DOHH2 (cell line): ENCODE results near the gene MED13L.

ENCODE experiments used
- H3F3A ChIP-seq: fragments of 200-600 bp; sonication (generic), shearing (Covaris generic); 2 replicates; pipeline ENCODE4 v1.6.0; 2016; ENCODE audit warnings: antibody characterized with exemption, mild to moderate bottlenecking; ENCODE audit not compliant: control insufficient read depth, insufficient read depth
- H3K27ac ChIP-seq: fragments of 200-600 bp; sonication (generic); 2 replicates; pipeline ENCODE4 v1.5.1; 2014; ENCODE audit warnings: low read depth, mild to moderate bottlenecking, low read length, moderate library complexity
- H3K27me3 ChIP-seq: fragments of 200-600 bp; sonication (generic); 2 replicates; pipeline ENCODE4 v1.6.1; 2014; ENCODE audit warnings: mild to moderate bottlenecking, low read length, mixed read lengths; ENCODE audit not compliant: control insufficient read depth
- H3K36me3 ChIP-seq: fragments of 200-600 bp; sonication (generic); 2 replicates; pipeline ENCODE4 v1.6.1; 2014; ENCODE audit warnings: mild to moderate bottlenecking, low read length, moderate library complexity, mixed read lengths; ENCODE audit not compliant: control insufficient read depth
- H3K4me1 ChIP-seq: fragments of 200-600 bp; sonication (generic); 2 replicates; pipeline ENCODE4 v1.6.1; 2014; ENCODE audit warnings: mild to moderate bottlenecking, low read length, mixed read lengths; ENCODE audit not compliant: control insufficient read depth
- H3K4me2 ChIP-seq: fragments of 200-600 bp; sonication (generic); 2 replicates; pipeline ENCODE4 v1.6.0; 2014; ENCODE audit warnings: mild to moderate bottlenecking, low read length, moderate library complexity
- H3K4me3 ChIP-seq: fragments of 200-600 bp; sonication (generic); 2 replicates; pipeline ENCODE4 v1.5.1; 2014; ENCODE audit warnings: mild to moderate bottlenecking, low read length, mixed read lengths
- H3K79me2 ChIP-seq: fragments of 200-600 bp; sonication (generic); 2 replicates; pipeline ENCODE4 v1.6.1; 2014; ENCODE audit warnings: mild to moderate bottlenecking, low read length, mixed read lengths; ENCODE audit not compliant: control insufficient read depth
- H3K9me2 ChIP-seq: fragments of 200-600 bp; sonication (generic); replicated peaks from 2 replicates; pipeline ENCODE4 v1.6.1; 2014; ENCODE audit warnings: mild to moderate bottlenecking, low read length, mixed read lengths; ENCODE audit not compliant: control insufficient read depth
- H3K9me3 ChIP-seq: fragments of 200-600 bp; sonication (generic); 2 replicates; pipeline ENCODE4 v1.6.1; 2014; ENCODE audit warnings: antibody characterized with exemption, low read length, mixed read lengths; ENCODE audit not compliant: control insufficient read depth, insufficient read depth
- H4K20me1 ChIP-seq: fragments of 200-600 bp; sonication (generic); 2 replicates; pipeline ENCODE4 v1.6.0; 2014; ENCODE audit warnings: low read depth, mild to moderate bottlenecking, antibody characterized with exemption, low read length, moderate library complexity; ENCODE audit not compliant: control insufficient read depth, insufficient read depth
- CTCF ChIP-seq: fragments of 200-600 bp; sonication (generic); IDR thresholded peaks from one replicate; pipeline ENCODE4 v1.5.1; 2014; ENCODE audit warnings: antibody characterized with exemption, mild to moderate bottlenecking, low read depth, low read length; ENCODE audit not compliant: poor library complexity, severe bottlenecking
- EZH2phosphoT487 ChIP-seq: fragments of 200-600 bp; sonication (generic); IDR thresholded peaks from 2 replicates; pipeline ENCODE4 v1.6.1; 2017; ENCODE audit warnings: borderline replicate concordance, mild to moderate bottlenecking, antibody characterized with exemption, low read length, moderate library complexity, mixed read lengths

MED13L gene

GRCh38 chr12:116204169-116204568, 73.3 kb downstream of the MED13L start:
- Histone ChIP-seq H3K27ac (no peak overlapping the region), H3K79me2 (peaks cover 22% of the 10 kb centered on the region), H3K4me2 (no peak overlapping the region), H3K4me3 (no peak overlapping the region), H3K27me3 (no peaks in the 10 kb centered on the region), H3K9me2 (no peaks in the 10 kb centered on the region), H3F3A (no peaks in the 10 kb centered on the region), H4K20me1 (peaks cover 9% of the 10 kb centered on the region; the same call in 1 of the 2 replicates), H3K9me3 (no peaks in the 10 kb centered on the region), H3K36me3 (no peaks in the 10 kb centered on the region), H3K4me1 (no peaks in the 10 kb centered on the region)
- TF ChIP-seq CTCF (no peak), EZH2phosphoT487 (no peak)

GRCh38 chr12:116202940-116203339, 74.6 kb downstream of the MED13L start:
- Histone ChIP-seq H3K36me3 (no peaks in the 10 kb centered on the region), H3F3A (no peaks in the 10 kb centered on the region), H3K4me2 (no peak overlapping the region), H3K9me2 (no peaks in the 10 kb centered on the region), H3K4me3 (no peak overlapping the region), H4K20me1 (peaks cover 8% of the 10 kb centered on the region), H3K4me1 (no peaks in the 10 kb centered on the region), H3K27ac (no peak overlapping the region), H3K79me2 (peaks cover 24% of the 10 kb centered on the region), H3K27me3 (no peaks in the 10 kb centered on the region), H3K9me3 (no peaks in the 10 kb centered on the region)
- TF ChIP-seq EZH2phosphoT487 (no peak), CTCF (no peak)

- H3K9me3 ChIP-seq = no peaks in the 10 kb centered on the region
- H3K79me2 ChIP-seq = peaks cover 20% of the 10 kb centered on the region
- no peaks in the 10 kb centered on the region for H3K4me1 ChIP-seq
- no peak overlapping the region for H3K4me3 ChIP-seq
- no peaks in the 10 kb centered on the region for H3K36me3 ChIP-seq
- TF ChIP-seq CTCF (no peak), EZH2phosphoT487 (no peak)
- H4K20me1 ChIP-seq = peaks cover 8% of the 10 kb centered on the region
- H3K9me2 ChIP-seq = no peaks in the 10 kb centered on the region
- no peaks in the 10 kb centered on the region for H3K27me3 ChIP-seq
- H3K4me2 ChIP-seq = no peak overlapping the region
- H3K27ac ChIP-seq = no peak overlapping the region
- no peaks in the 10 kb centered on the region for H3F3A ChIP-seq
Observed at GRCh38 chr12:116202433-116202832, 75.1 kb downstream of the MED13L start.
